ENCODE data around the gene SYNGR2.
A peak's percentile ranks its signal among the peaks of the same experiment; 100 is the strongest.

SYNGR2 gene

DNA sequence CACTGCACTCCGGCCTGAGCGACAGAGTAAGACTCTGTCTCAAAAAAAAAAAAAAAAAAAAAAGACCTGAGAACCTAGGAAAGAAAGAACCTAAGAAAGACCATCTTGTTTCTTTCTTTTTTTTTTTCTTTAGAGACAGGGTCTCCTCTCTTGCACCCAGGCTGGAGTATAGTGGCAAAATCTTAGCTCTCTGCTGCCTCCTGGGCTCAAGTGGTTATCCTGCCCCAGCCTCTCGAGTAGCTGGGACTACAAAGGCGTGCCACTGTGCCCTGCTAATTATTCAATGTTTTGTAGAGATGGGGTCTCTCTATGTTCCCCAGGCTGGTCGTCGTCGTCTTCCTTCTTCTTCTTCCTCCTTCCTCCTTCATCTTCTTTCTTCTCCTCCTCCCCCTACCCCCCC lies 37.9 kb downstream of the SYNGR2 start:
- DNase-seq, result no peak

DNA sequence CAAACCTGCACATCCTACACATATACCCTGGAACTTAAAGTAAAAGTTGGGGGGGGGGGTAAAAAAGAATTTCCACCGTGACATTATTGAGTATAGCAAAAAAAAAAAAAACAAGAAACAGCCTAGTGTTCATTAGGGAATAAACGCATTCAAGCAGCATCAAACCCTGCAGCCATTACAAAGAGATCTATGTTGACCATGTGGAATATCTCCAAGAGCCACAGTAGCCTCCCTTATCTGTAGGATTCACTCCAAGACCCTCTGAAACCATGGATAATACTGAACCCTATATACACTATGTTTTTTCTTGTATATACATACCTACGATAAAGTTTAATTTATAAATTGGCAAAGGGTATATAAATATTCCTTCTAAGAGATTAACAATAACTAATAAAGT lies 40.1 kb downstream of the SYNGR2 start:
- DNase-seq, result no peak

DNA sequence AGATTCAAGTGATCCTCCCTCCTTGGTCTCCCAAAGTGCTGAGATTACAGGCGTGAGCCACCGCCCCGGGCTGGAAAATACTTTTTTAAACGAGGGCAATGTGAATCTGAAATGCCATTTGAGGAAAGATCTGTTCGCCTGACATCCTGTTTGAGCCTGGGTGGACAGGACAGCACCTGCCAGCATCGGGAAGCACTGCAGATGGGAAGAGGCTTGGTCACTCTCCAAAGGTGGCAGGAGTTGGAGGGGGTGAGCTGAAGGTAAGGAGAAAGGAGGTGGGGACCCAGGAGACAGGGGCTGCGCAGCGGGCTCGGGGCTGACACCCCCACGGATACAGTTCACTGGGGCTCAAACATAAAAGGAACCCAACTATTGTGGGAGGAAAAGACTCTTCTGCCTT lies 41.7 kb downstream of the SYNGR2 start:
- DNase-seq, result no peak

DNA sequence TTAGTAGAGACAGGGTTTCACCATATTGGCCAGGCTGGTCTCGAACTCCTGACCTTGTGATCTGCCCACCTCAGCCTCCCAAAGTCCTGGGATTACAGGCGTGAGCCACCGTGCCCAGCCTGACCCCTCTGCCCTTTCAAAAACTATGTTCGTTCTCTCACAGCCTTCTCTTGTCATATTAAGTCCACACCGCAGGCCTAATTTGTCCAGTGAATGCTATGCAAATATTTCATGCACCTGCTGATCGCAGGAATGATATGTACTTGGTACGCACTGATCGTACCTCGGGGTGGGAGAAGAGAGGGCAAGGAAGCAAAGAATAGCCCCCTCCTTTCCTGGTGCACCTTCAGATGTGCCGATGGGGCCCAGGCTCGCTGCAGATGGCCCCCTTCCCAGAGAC lies 42.7 kb downstream of the SYNGR2 start:
- peak; percentile 82 for DNase-seq

DNA sequence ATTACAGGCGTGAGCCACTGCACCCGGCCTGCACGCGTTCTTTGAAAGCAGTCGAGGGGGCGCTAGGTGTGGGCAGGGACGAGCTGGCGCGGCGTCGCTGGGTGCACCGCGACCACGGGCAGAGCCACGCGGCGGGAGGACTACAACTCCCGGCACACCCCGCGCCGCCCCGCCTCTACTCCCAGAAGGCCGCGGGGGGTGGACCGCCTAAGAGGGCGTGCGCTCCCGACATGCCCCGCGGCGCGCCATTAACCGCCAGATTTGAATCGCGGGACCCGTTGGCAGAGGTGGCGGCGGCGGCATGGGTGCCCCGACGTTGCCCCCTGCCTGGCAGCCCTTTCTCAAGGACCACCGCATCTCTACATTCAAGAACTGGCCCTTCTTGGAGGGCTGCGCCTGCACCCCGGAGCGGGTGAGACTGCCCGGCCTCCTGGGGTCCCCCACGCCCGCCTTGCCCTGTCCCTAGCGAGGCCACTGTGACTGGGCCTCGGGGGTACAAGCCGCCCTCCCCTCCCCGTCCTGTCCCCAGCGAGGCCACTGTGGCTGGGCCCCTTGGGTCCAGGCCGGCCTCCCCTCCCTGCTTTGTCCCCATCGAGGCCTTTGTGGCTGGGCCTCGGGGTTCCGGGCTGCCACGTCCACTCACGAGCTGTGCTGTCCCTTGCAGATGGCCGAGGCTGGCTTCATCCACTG lies 45.8 kb downstream of the SYNGR2 start, which contains the start of gene BIRC5:
Gene BIRC5 (plus strand): TSS at position 238 of the 690 bp plus-strand sequence. CDS start 64 bp downstream, at position 302.
- DNase-seq, result peak; percentile 85

DNA sequence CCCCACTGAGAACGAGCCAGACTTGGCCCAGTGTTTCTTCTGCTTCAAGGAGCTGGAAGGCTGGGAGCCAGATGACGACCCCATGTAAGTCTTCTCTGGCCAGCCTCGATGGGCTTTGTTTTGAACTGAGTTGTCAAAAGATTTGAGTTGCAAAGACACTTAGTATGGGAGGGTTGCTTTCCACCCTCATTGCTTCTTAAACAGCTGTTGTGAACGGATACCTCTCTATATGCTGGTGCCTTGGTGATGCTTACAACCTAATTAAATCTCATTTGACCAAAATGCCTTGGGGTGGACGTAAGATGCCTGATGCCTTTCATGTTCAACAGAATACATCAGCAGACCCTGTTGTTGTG lies 46.3 kb downstream of the SYNGR2 start:
- DNase-seq, result no peak

DNA sequence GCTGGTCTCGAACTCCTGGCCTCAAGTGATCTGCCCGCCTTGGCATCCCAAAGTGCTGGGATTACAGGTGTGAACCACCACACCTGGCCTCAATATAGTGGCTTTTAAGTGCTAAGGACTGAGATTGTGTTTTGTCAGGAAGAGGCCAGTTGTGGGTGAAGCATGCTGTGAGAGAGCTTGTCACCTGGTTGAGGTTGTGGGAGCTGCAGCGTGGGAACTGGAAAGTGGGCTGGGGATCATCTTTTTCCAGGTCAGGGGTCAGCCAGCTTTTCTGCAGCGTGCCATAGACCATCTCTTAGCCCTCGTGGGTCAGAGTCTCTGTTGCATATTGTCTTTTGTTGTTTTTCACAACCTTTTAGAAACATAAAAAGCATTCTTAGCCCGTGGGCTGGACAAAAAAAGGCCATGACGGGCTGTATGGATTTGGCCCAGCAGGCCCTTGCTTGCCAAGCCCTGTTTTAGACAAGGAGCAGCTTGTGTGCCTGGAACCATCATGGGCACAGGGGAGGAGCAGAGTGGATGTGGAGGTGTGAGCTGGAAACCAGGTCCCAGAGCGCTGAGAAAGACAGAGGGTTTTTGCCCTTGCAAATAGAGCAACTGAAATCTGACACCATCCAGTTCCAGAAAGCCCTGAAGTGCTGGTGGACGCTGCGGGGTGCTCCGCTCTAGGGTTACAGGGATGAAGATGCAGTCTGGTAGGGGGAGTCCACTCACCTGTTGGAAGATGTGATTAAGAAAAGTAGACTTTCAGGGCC lies 51.2 kb downstream of the SYNGR2 start:
- DNase-seq, result no peak
